IMR-90 (cell line): ENCODE data around the gene RBFOX2. TPM values are rescaled to one million over a fixed set of nuclear protein-coding genes. Genes with fewer than 3 reads are reported as not detected.

Experiments
- ATAC-seq: fragments of 200-7000 bp; cut with Tn5 transposase; 2 replicates; pipeline ENCODE4 v1.9.1; 2020; ENCODE audit warnings: low read depth, mild to moderate bottlenecking, moderate library complexity
- BruUV-seq: library from RNA; stranded (reverse); fragments of 400-500 nt; replicated peaks from 2 replicates; lab custom pipeline; 2021; lab: Mats Ljungman, UMichigan
- CTCF ChIA-PET: fragments of 300-600 bp; formaldehyde crosslinking; extraction: SDS; loops from one replicate; lab custom pipeline; 2021; ENCODE audit warnings: antibody characterized with exemption; lab: Yijun Ruan, JAX
- POLR2A ChIA-PET: fragments of 300-600 bp; sonication (Branson Sonifier 250); formaldehyde crosslinking; loops from one replicate; lab custom pipeline; 2022; ENCODE audit warnings: antibody characterized with exemption; ENCODE audit not compliant: unreplicated experiment; lab: Charles Lee
- DNase-seq: peaks from one replicate; pipeline ENCODE4 v3.0.0; 2013
- H2AFZ ChIP-seq: replicated peaks from 2 replicates; pipeline ENCODE3; 2013; ENCODE audit warnings: low read length, mild to moderate bottlenecking; ENCODE audit not compliant: poor library complexity
- H2AK5ac ChIP-seq: 2 replicates; pipeline ENCODE4 v1.6.1; 2013; ENCODE audit warnings: low read depth, low read length, inconsistent platforms
- H2AK9ac ChIP-seq: replicated peaks from 2 replicates; pipeline ENCODE3; 2013; ENCODE audit warnings: mild to moderate bottlenecking, low read depth, low read length, moderate library complexity; ENCODE audit not compliant: poor library complexity
- H2BK120ac ChIP-seq: 2 replicates; pipeline ENCODE4 v1.6.1; 2013; ENCODE audit warnings: low read depth, low read length, inconsistent platforms
- H2BK15ac ChIP-seq: 3 replicates; pipeline ENCODE4 v1.6.1; 2013; ENCODE audit warnings: low read depth, low read length, inconsistent platforms
- H2BK20ac ChIP-seq: 2 replicates; pipeline ENCODE4 v1.6.1; 2013; ENCODE audit warnings: low read depth, mild to moderate bottlenecking, inconsistent platforms, low read length, moderate library complexity
- H2BK5ac ChIP-seq: 2 replicates; pipeline ENCODE4 v1.6.1; 2013; ENCODE audit warnings: mild to moderate bottlenecking, low read depth, low read length, inconsistent platforms; ENCODE audit not compliant: poor library complexity, severe bottlenecking
- H3K14ac ChIP-seq: replicated peaks from 2 replicates; pipeline ENCODE4 v1.6.1; 2013; ENCODE audit warnings: low read depth, low read length, inconsistent platforms
- H3K18ac ChIP-seq: 2 replicates; pipeline ENCODE4 v1.6.1; 2013; ENCODE audit warnings: low read depth, low read length, control low read depth
- H3K23ac ChIP-seq: 2 replicates; pipeline ENCODE4 v1.6.1; 2013; ENCODE audit warnings: low read depth, low read length, inconsistent platforms
- H3K27ac ChIP-seq: 2 replicates; pipeline ENCODE4 v1.5.1; 2013; ENCODE audit warnings: mild to moderate bottlenecking, control low read depth, low read length; ENCODE audit not compliant: insufficient read depth
- H3K27me3 ChIP-seq: 2 replicates; pipeline ENCODE4 v1.6.1; 2013; ENCODE audit warnings: low read length; ENCODE audit not compliant: control insufficient read depth, insufficient read depth
- H3K36me3 ChIP-seq: 2 replicates; pipeline ENCODE4 v1.6.1; 2013; ENCODE audit warnings: low read length, mixed read lengths; ENCODE audit not compliant: control insufficient read depth, insufficient read depth
- H3K4ac ChIP-seq: 2 replicates; pipeline ENCODE4 v1.6.1; 2013; ENCODE audit warnings: low read depth, low read length, inconsistent platforms
- H3K4me1 ChIP-seq: 2 replicates; pipeline ENCODE4 v1.6.1; 2013; ENCODE audit warnings: low read length, mixed read lengths; ENCODE audit not compliant: control insufficient read depth, insufficient read depth
- H3K4me2 ChIP-seq: 2 replicates; pipeline ENCODE4 v1.6.1; 2013; ENCODE audit warnings: low read depth, mild to moderate bottlenecking, control low read depth, low read length, moderate library complexity
- H3K4me3 ChIP-seq: 2 replicates; pipeline ENCODE4 v1.5.1; 2013; ENCODE audit warnings: low read depth, mild to moderate bottlenecking, control low read depth, low read length, moderate library complexity; ENCODE audit not compliant: insufficient read depth
- H3K56ac ChIP-seq: 2 replicates; pipeline ENCODE4 v1.6.1; 2013; ENCODE audit warnings: low read length, inconsistent platforms; ENCODE audit not compliant: insufficient read depth; ENCODE audit errors: extremely low read depth
- H3K79me1 ChIP-seq, 2 experiments: 2 replicates each; pipeline ENCODE4 v1.6.1; 2013; ENCODE audit warnings: low read length in 2 of 2, inconsistent platforms in 1 of 2, low read depth in 1 of 2
- H3K9ac ChIP-seq: 2 replicates; pipeline ENCODE4 v1.6.1; 2013; ENCODE audit warnings: low read depth, low read length, control low read depth
- H3K9me1 ChIP-seq: 2 replicates; pipeline ENCODE4 v1.6.1; 2013; ENCODE audit warnings: low read length, inconsistent platforms; ENCODE audit not compliant: insufficient read depth
- H3K9me3 ChIP-seq: 2 replicates; pipeline ENCODE4 v1.6.1; 2013; ENCODE audit warnings: low read length; ENCODE audit not compliant: control insufficient read depth, insufficient read depth
- H4K20me1 ChIP-seq: 2 replicates; pipeline ENCODE4 v1.6.1; 2013; ENCODE audit warnings: low read length, inconsistent platforms; ENCODE audit not compliant: insufficient read depth
- H4K5ac ChIP-seq: 2 replicates; pipeline ENCODE4 v1.6.1; 2013; ENCODE audit warnings: mild to moderate bottlenecking, low read depth, low read length, control low read depth
- H4K8ac ChIP-seq, 2 experiments: 2 replicates each; pipeline ENCODE4 v1.6.1; 2013; ENCODE audit warnings: low read depth in 2 of 2, low read length in 2 of 2, control low read depth in 1 of 2, inconsistent platforms in 1 of 2
- H4K91ac ChIP-seq: 2 replicates; pipeline ENCODE4 v1.6.1; 2013; ENCODE audit warnings: low read depth, low read length, inconsistent platforms; ENCODE audit not compliant: insufficient read depth
- BHLHE40 ChIP-seq: fragments of 150-350 bp; IDR thresholded peaks from 2 replicates; pipeline ENCODE4 v1.6.1; 2016; ENCODE audit warnings: mild to moderate bottlenecking, low read depth, low read length
- CEBPB ChIP-seq: IDR thresholded peaks from 2 replicates; pipeline ENCODE4 v1.6.1; 2012; ENCODE audit warnings: low read depth, low read length, improper control_type of control experiment
- CTCF ChIP-seq: conservative IDR thresholded peaks from 2 replicates; pipeline ENCODE4 v1.5.1; 2012; ENCODE audit warnings: mild to moderate bottlenecking, low read depth, low read length, improper control_type of control experiment
- MAFK ChIP-seq: IDR thresholded peaks from 2 replicates; pipeline ENCODE4 v1.6.1; 2012; ENCODE audit warnings: low read depth, low read length, improper control_type of control experiment
- MAZ ChIP-seq: IDR thresholded peaks from 2 replicates; pipeline ENCODE4 v1.6.1; 2012; ENCODE audit warnings: low read depth, mild to moderate bottlenecking, low read length, improper control_type of control experiment, moderate library complexity, borderline replicate concordance
- MXI1 ChIP-seq: IDR thresholded peaks from 2 replicates; pipeline ENCODE4 v1.6.1; 2012; ENCODE audit warnings: low read depth, mild to moderate bottlenecking, low read length, moderate library complexity, borderline replicate concordance
- POLR2A ChIP-seq: IDR thresholded peaks from 2 replicates; pipeline ENCODE4 v1.6.1; 2012; ENCODE audit warnings: mild to moderate bottlenecking, low read depth, low read length
- RAD21 ChIP-seq: IDR thresholded peaks from 2 replicates; pipeline ENCODE4 v1.6.1; 2012; ENCODE audit warnings: low read length, improper control_type of control experiment
- SMC3 ChIP-seq: fragments of 150-350 bp; IDR thresholded peaks from 2 replicates; pipeline ENCODE4 v1.6.1; 2016; ENCODE audit warnings: low read depth, mild to moderate bottlenecking, antibody characterized with exemption, low read length, moderate library complexity
- USF2 ChIP-seq: fragments of 150-350 bp; IDR thresholded peaks from 2 replicates; pipeline ENCODE4 v1.6.1; 2017; ENCODE audit warnings: mild to moderate bottlenecking, antibody characterized with exemption, low read length, low read depth
- WGBS, 2 experiments: methylation state at CpG; one replicate each; pipeline versions ENCODE4 v1.1.5 to v1.1.7; 2013; ENCODE audit warnings: missing lambda C conversion rate in 2 of 2; ENCODE audit not compliant: insufficient read length in 1 of 2; ENCODE audit errors: extremely low coverage in 2 of 2; 5-methylcytosine and 5-hydroxymethylcytosine counted together
- dilution Hi-C: fragments of 300-500 bp; cut with HindIII; formaldehyde crosslinking; loops from one replicate; pipeline ENCODE4 v1.14.3; 2018; ENCODE audit warnings: low sequenced_read_pairs; ENCODE audit not compliant: unreplicated experiment
- in situ Hi-C: fragments of 300-500 bp; cut with MboI; formaldehyde crosslinking; loops from 3 replicates; pipeline ENCODE4 v1.14.3; 2019; ENCODE audit warnings: low sequenced_read_pairs, inconsistent platforms, mixed read lengths
- intact Hi-C: fragments of 100-400 bp; cut with micrococcal nuclease; formaldehyde crosslinking; loops from 2 replicates; pipeline ENCODE4 v1.10.0; 2022
- polyA plus RNA-seq, 3 experiments: library from polyadenylated mRNA; depleted of rRNA; stranded (reverse); fragments of >200 nt; gene quantifications; 2 replicates each; pipeline ENCODE4 v1.2.3, GENCODE V29; 2012; ENCODE audit warnings: low replicate concordance in 1 of 3
- total RNA-seq: library from RNA; depleted of rRNA; stranded (reverse); fragments of >200 nt; gene quantifications from 2 replicates; pipeline ENCODE4 v1.2.3, GENCODE V29; 2012
- TF ChIP-seq, protein P1 (sequence below): fragments of 150-350 bp; IDR thresholded peaks from 2 replicates; pipeline ENCODE4 v1.6.1; 2016; ENCODE audit warnings: low read depth, mild to moderate bottlenecking, low read length, moderate library complexity, borderline replicate concordance

The RBFOX2 gene
- total and polyA plus RNA-seq, 2 of the 4 experiments (the other 2 are of a cell fraction) = 146 to 178 TPM

DNA sequence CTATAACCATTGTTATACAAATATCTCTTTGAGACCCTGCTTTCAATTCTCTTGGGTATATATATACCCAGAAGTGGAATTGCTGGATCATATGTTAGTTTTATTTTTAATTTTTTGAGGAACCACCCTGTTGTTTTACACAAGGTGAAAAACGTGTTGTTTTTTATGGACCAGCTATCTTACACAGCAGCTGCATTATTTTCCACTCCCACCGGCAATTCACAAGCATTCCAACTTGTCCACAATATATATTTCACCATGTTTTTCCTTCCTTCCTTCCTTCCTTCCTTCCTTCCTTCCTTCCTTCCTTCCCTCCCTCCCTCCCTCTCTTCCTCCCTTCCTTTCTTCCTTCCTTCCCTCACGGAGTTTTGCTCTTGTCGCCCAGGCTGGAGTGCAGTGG lies 317.3 kb downstream of the RBFOX2 start:
- Histone ChIP-seq H3K4me1 (peaks cover 6% of the 10 kb centered on the region), H4K8ac (no peak overlapping the region), H3K56ac (no peak overlapping the region), H4K20me1 (no peaks in the 10 kb centered on the region), H2BK20ac (no peak overlapping the region), H2BK5ac (no peak overlapping the region), H3K9me3 (peaks cover 6% of the 10 kb centered on the region), H3K18ac (no peak overlapping the region), H3K27me3 (no peaks in the 10 kb centered on the region), H3K4me2 (no peak overlapping the region), H2AFZ (no peak overlapping the region), H3K9ac (no peak overlapping the region), H2AK9ac (no peak overlapping the region), H2BK15ac (no peak overlapping the region), H4K91ac (no peak overlapping the region), H3K36me3 (no peaks in the 10 kb centered on the region), H3K14ac (no peak overlapping the region), H4K5ac (no peak overlapping the region), H3K4me3 (no peak overlapping the region), H2AK5ac (no peak overlapping the region), H3K79me1 (no peaks in the 10 kb centered on the region; a peak in 1 of 4 replicates), H3K23ac (no peak overlapping the region), H3K4ac (no peak overlapping the region), H3K27ac (no peak overlapping the region), H2BK120ac (no peak overlapping the region), H3K9me1 (peaks cover 3% of the 10 kb centered on the region; the same call in 1 of the 2 replicates)
- dilution Hi-C loops (no loop called here), in situ Hi-C loops (no loop called here), intact Hi-C loops (no loop called here)
- TF ChIP-seq BHLHE40 = no peak
- no peak for TF ChIP-seq CEBPB
- no peak for TF ChIP-seq USF2
- no peak for TF ChIP-seq MAFK
- no peak for TF ChIP-seq MXI1
- no peak for TF ChIP-seq SMC3
- no peak for TF ChIP-seq CTCF
- TF ChIP-seq, protein P1, sequence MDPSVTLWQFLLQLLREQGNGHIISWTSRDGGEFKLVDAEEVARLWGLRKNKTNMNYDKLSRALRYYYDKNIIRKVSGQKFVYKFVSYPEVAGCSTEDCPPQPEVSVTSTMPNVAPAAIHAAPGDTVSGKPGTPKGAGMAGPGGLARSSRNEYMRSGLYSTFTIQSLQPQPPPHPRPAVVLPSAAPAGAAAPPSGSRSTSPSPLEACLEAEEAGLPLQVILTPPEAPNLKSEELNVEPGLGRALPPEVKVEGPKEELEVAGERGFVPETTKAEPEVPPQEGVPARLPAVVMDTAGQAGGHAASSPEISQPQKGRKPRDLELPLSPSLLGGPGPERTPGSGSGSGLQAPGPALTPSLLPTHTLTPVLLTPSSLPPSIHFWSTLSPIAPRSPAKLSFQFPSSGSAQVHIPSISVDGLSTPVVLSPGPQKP = no peak
- TF ChIP-seq POLR2A = no peak
- TF ChIP-seq RAD21 = no peak
- no peak for TF ChIP-seq MAZ
- WGBS, 2 experiments = 73% methylated on average over 2 of the region's 4 CpGs; no CpG with 5 or more reads in 1 of the 2 experiments
- ChIA-PET POLR2A (no interaction called here), CTCF (no interaction called here)
- no peak for DNase-seq
- BruUV-seq = no TSS peak
- ATAC-seq = no peak
